Gastroesophageal sphincter (tissue), 3 donors: Measurements from ENCODE around the gene POR.
"Not testable (repeated sequence)": the region's sequence is repeated elsewhere in the genome, so short reads cannot be mapped to it uniquely, and the experiment has no call there.

Experiments
- CTCF ChIP-seq, 4 experiments: fragments of 200-600 bp in 2 of 4; fragments of 450-650 bp in 2 of 4; sonication (generic) in 1 of 4; IDR thresholded peaks; one replicate each; pipeline ENCODE4 v1.5.1; 2017 to 2019; ENCODE audit warnings: antibody characterized with exemption in 4 of 4, mild to moderate bottlenecking in 2 of 4, moderate library complexity in 2 of 4
- POLR2AphosphoS5 ChIP-seq: sonication (generic); formaldehyde crosslinking; IDR thresholded peaks from one replicate; pipeline ENCODE4 v1.6.1; 2017; ENCODE audit warnings: antibody characterized with exemption

- TF ChIP-seq CTCF (IDR thresholded peaks at IDR 0.05); POLR2AphosphoS5: not testable (repeated sequence)
These were observed 103.6 kb downstream of the POR start for GRCh38 chr7:76018520-76018919.
